Measurements from ENCODE around the gene TOE1.
A peak's percentile ranks its signal among the peaks of the same experiment; 100 is the strongest.
"Not testable (repeated sequence)": the region's sequence is repeated elsewhere in the genome, so short reads cannot be mapped to it uniquely, and the experiment has no call there.

Gene TOE1

DNA sequence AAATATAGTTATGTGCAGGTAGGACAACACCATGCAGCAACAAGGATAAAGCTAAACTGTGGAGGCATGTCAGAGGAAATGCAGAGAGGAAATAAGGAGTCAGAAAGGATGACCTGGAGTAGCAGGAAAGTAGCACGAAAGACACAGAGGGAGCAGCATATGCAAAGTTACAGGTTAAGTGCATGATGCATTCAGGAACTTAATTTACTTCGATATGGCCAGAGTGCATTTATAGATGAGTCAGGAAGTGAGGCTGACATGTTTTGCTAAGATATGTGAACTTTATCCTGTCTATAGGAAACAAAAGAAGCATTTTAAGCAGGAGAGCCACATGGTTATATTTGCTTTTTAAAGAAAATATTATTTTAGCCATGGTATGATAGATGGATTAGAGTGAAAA is 15.7 kb downstream of the TOE1 start:
- Histone ChIP-seq H3K9ac (no peak overlapping the region), H3K79me2 (ENCODE audit: insufficient read depth, low read depth) (no peaks in the 10 kb centered on the region), H3K27me3 (ENCODE audit: insufficient read depth, low read depth) (no peaks in the 10 kb centered on the region), H3K27ac (no peak overlapping the region), H4K20me1 (ENCODE audit: insufficient read depth) (no peaks in the 10 kb centered on the region), H3K36me3 (ENCODE audit: insufficient read depth) (no peaks in the 10 kb centered on the region), H2AFZ (ENCODE audit: low read depth) (no peak overlapping the region), H3K4me1 (ENCODE audit: low read depth, poor library complexity, severe bottlenecking) (no peaks in the 10 kb centered on the region), H3K4me2 (no peak overlapping the region), H3K4me3 (IDR thresholded peaks at IDR 0.05; ENCODE audit: insufficient read depth, low read depth, low read length) (no peak overlapping the region)
- no peak for TF ChIP-seq CTCF (conservative IDR thresholded peaks at IDR 0.05; ENCODE audit: low read depth, low read length)

GRCh38 chr1:45356186-45356585 is 16.2 kb downstream of the TOE1 start:
- Histone ChIP-seq H3K9ac (no peak overlapping the region), H4K20me1 (ENCODE audit: insufficient read depth) (no peaks in the 10 kb centered on the region), H2AFZ (ENCODE audit: low read depth) (no peak overlapping the region), H3K4me3 (IDR thresholded peaks at IDR 0.05; ENCODE audit: insufficient read depth, low read depth, low read length) (no peak overlapping the region), H3K4me1 (ENCODE audit: low read depth, poor library complexity, severe bottlenecking) (peaks cover 4% of the 10 kb centered on the region), H3K36me3 (ENCODE audit: insufficient read depth) (no peaks in the 10 kb centered on the region), H3K27ac (no peak overlapping the region), H3K79me2 (ENCODE audit: insufficient read depth, low read depth) (no peaks in the 10 kb centered on the region), H3K27me3 (ENCODE audit: insufficient read depth, low read depth) (no peaks in the 10 kb centered on the region), H3K4me2 (no peak overlapping the region)
- no peak for TF ChIP-seq CTCF (conservative IDR thresholded peaks at IDR 0.05; ENCODE audit: low read depth, low read length)

DNA sequence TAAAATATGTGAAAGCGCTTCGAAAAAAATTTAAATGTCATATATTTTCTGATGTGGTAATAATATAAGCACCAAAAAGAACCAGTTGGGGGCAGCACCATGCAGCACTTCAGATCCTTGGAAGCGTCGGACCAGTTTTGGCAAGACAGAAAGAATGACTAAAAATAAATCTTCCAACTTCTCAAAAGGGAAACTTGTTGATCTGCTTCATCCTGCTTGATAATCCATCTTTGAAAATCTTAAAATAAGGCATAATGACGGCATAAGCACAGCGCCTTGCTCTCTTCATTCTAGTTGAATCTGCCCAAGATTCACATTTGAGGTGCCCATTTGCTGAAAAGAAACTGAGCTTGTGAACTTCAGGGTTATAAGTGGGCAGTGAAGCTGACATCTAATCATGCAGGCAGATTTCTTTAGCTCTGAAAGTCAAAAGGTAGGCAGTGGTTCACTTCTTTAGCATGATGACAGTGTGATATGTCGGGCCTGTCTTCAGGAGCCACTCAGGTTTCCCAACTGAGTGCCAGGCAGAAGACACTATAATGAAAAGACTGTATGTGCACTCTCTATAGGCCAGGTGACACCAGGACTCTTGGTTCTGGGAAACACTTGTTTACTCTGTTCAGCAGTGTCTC is 20.0 kb downstream of the TOE1 start:
- Histone ChIP-seq H3K4me3 (IDR thresholded peaks at IDR 0.05; ENCODE audit: insufficient read depth, low read depth, low read length) (no peak overlapping the region), H3K27me3 (ENCODE audit: insufficient read depth, low read depth) (no peaks in the 10 kb centered on the region), H3K36me3 (ENCODE audit: insufficient read depth) (no peaks in the 10 kb centered on the region), H3K4me1 (ENCODE audit: low read depth, poor library complexity, severe bottlenecking) (peaks cover 8% of the 10 kb centered on the region), H3K4me2 (no peak overlapping the region), H3K9ac (no peak overlapping the region), H2AFZ (ENCODE audit: low read depth) (peak overlapping the region; percentile 31; the same call in 1 of the 2 replicates), H4K20me1 (ENCODE audit: insufficient read depth) (no peaks in the 10 kb centered on the region), H3K27ac (no peak overlapping the region), H3K79me2 (ENCODE audit: insufficient read depth, low read depth) (no peaks in the 10 kb centered on the region)
- TF ChIP-seq CTCF (conservative IDR thresholded peaks at IDR 0.05; ENCODE audit: low read depth, low read length), result peak; percentile 57

- not testable (repeated sequence) for H3K27me3 ChIP-seq (ENCODE audit: insufficient read depth, low read depth); H3K79me2 ChIP-seq (ENCODE audit: insufficient read depth, low read depth); H3K36me3 ChIP-seq (ENCODE audit: insufficient read depth); H3K4me1 ChIP-seq (ENCODE audit: low read depth, poor library complexity, severe bottlenecking); H3K27ac ChIP-seq; H3K4me3 ChIP-seq (IDR thresholded peaks at IDR 0.05; ENCODE audit: insufficient read depth, low read depth, low read length); H4K20me1 ChIP-seq (ENCODE audit: insufficient read depth); H3K9ac ChIP-seq; H3K4me2 ChIP-seq
- peak overlapping the region; percentile 15; the same call in 1 of the 2 replicates for H2AFZ ChIP-seq (ENCODE audit: low read depth)
Observed at GRCh38 chr1:45360981-45361380, 21.0 kb downstream of the TOE1 start.

GRCh38 chr1:45364294-45364693 is 24.3 kb downstream of the TOE1 start:
- H2AFZ ChIP-seq (ENCODE audit: low read depth), result no peak overlapping the region
- no peak overlapping the region for H3K27ac ChIP-seq
- no peak overlapping the region for H3K9ac ChIP-seq
- peaks cover 15% of the 10 kb centered on the region for H3K4me1 ChIP-seq (ENCODE audit: low read depth, poor library complexity, severe bottlenecking)
- TF ChIP-seq CTCF (conservative IDR thresholded peaks at IDR 0.05; ENCODE audit: low read depth, low read length), result no peak
- no peak overlapping the region for H3K4me2 ChIP-seq
- H3K36me3 ChIP-seq (ENCODE audit: insufficient read depth), result no peaks in the 10 kb centered on the region
- no peaks in the 10 kb centered on the region for H3K27me3 ChIP-seq (ENCODE audit: insufficient read depth, low read depth)
- no peaks in the 10 kb centered on the region for H4K20me1 ChIP-seq (ENCODE audit: insufficient read depth)
- H3K79me2 ChIP-seq (ENCODE audit: insufficient read depth, low read depth), result no peaks in the 10 kb centered on the region
- H3K4me3 ChIP-seq (IDR thresholded peaks at IDR 0.05; ENCODE audit: insufficient read depth, low read depth, low read length), result no peak overlapping the region

All from KMS-11 (cell line).